GM18517 (cell line): ENCODE data around the gene GPR34.
"Not testable (repeated sequence)": the region's sequence is repeated elsewhere in the genome, so short reads cannot be mapped to it uniquely, and the experiment has no call there.

Experiments used
- ATAC-seq: cut with Tn5 transposase; IDR thresholded peaks from one replicate; pipeline ENCODE4 v1.9.1; 2021; ENCODE audit warnings: mild to moderate bottlenecking, moderate library complexity; ENCODE audit not compliant: unreplicated experiment

GPR34 gene

GRCh38 chrX:41688835-41689234, at the start of gene GPR34:
TSS of gene GPR34 (plus strand) at chrX:41688973. CDS start at chrX:41695634, 6,661 bp downstream.
- ATAC-seq, result no peak

GRCh38 chrX:41646201-41646600, 42.6 kb upstream of the GPR34 start:
- not testable (repeated sequence) for ATAC-seq

- ATAC-seq, result no peak
Observed at GRCh38 chrX:41653125-41653524, 35.6 kb upstream of the GPR34 start.

- no peak for ATAC-seq
Observed at GRCh38 chrX:41655101-41655500, 33.7 kb upstream of the GPR34 start.

- no peak for ATAC-seq
Observed at GRCh38 chrX:41655631-41656030, 33.1 kb upstream of the GPR34 start.

- no peak for ATAC-seq
Observed at GRCh38 chrX:41661366-41662095, 27.2 kb upstream of the GPR34 start.

- ATAC-seq, result peak; percentile 91
Observed at GRCh38 chrX:41664375-41664901, 24.3 kb upstream of the GPR34 start.

GRCh38 chrX:41664908-41665307, 23.9 kb upstream of the GPR34 start:
- ATAC-seq, result no peak

GRCh38 chrX:41665686-41666085, 23.1 kb upstream of the GPR34 start:
- no peak for ATAC-seq

GRCh38 chrX:41666251-41666650, 22.5 kb upstream of the GPR34 start:
- no peak for ATAC-seq

GRCh38 chrX:41667631-41668030, 21.1 kb upstream of the GPR34 start:
- no peak for ATAC-seq

- ATAC-seq, result no peak
Observed at GRCh38 chrX:41670112-41670511, 18.7 kb upstream of the GPR34 start.

- ATAC-seq, result no peak
Observed at GRCh38 chrX:41671082-41671481, 17.7 kb upstream of the GPR34 start.

- no peak for ATAC-seq
Observed at GRCh38 chrX:41672643-41673042, 16.1 kb upstream of the GPR34 start.

- not testable (repeated sequence) for ATAC-seq
Observed at GRCh38 chrX:41676361-41676760, 12.4 kb upstream of the GPR34 start.

- no peak for ATAC-seq
Observed at GRCh38 chrX:41677183-41678060, 11.4 kb upstream of the GPR34 start.

- no peak for ATAC-seq
Observed at GRCh38 chrX:41684138-41684537, 4.6 kb upstream of the GPR34 start.

GRCh38 chrX:41684940-41685339, 3.8 kb upstream of the GPR34 start:
- ATAC-seq, result no peak

GRCh38 chrX:41686788-41687187, 2.0 kb upstream of the GPR34 start:
- no peak for ATAC-seq

- ATAC-seq, result no peak
Observed at GRCh38 chrX:41688156-41688555, 617 bp upstream of the GPR34 start.

GRCh38 chrX:41689711-41690110, 938 bp downstream of the GPR34 start:
- ATAC-seq, result no peak
